K562 (cell line): ENCODE data around the gene ADGRB2. TPM values are rescaled to one million over a fixed set of nuclear protein-coding genes. Genes with fewer than 3 reads are reported as not detected.

Experiments used
- ATAC-seq: fragments of 200-7000 bp; cut with Tn5 transposase; 3 replicates; pipeline ENCODE4 v1.9.1; 2020; ENCODE audit warnings: moderate library complexity
- BruUV-seq: library from RNA; stranded (reverse); fragments of 400-500 nt; replicated peaks from 2 replicates; lab custom pipeline; 2021; lab: Mats Ljungman, UMichigan
- CTCF ChIA-PET: fragments of 300-600 bp; formaldehyde crosslinking; extraction: SDS; loops from one replicate; lab custom pipeline; 2021; ENCODE audit warnings: low intra/inter-chr PET ratio; lab: Yijun Ruan, JAX
- POLR2A ChIA-PET: fragments of 300-600, 350-650 bp; sonication (Branson Sonifier 250); formaldehyde crosslinking; extraction: SDS; loops from one replicate; lab custom pipeline; 2021; ENCODE audit warnings: antibody characterized with exemption, inconsistent platforms; lab: Yijun Ruan, JAX
- DNase-seq, 4 experiments: peaks; one replicate each; pipeline versions ENCODE4 v3.0.0 to v3.0.0-alpha.2; 2011 to 2018; ENCODE audit warnings: low spot score in 3 of 4, mixed read lengths in 3 of 4; ENCODE audit errors: extremely low read depth in 1 of 4
- FAIRE-seq: peaks from 2 replicates; lab custom pipeline; 2011; peaks lifted over from hg19 to GRCh38; lab: Jason Lieb, UNC
- H2AFZ ChIP-seq: 2 replicates; pipeline ENCODE4 v1.6.0; 2011; ENCODE audit warnings: low read depth, low read length, control low read depth, inconsistent platforms
- H3K27ac ChIP-seq: fragments of 200-600 bp; 3 replicates; pipeline ENCODE4 v1.8.0; 2011; ENCODE audit warnings: low read depth, mild to moderate bottlenecking, control low read depth, inconsistent platforms, low read length, moderate library complexity, mixed read lengths; ENCODE audit errors: extremely low read depth
- H3K27me3 ChIP-seq, 2 experiments: fragments of 300-600 bp in 1 of 2; 2 replicates in 1 of 2; 3 replicates in 1 of 2; pipeline versions ENCODE4 v1.6.0 to v1.8.0; 2011; ENCODE audit warnings: inconsistent platforms in 2 of 2, low read length in 2 of 2, mild to moderate bottlenecking in 1 of 2, mixed read lengths in 1 of 2, moderate library complexity in 1 of 2; ENCODE audit not compliant: control insufficient read depth in 2 of 2, insufficient read depth in 2 of 2
- H3K36me3 ChIP-seq: fragments of 300-600 bp; 3 replicates; pipeline ENCODE4 v1.8.0; 2011; ENCODE audit warnings: mild to moderate bottlenecking, low read length, inconsistent platforms; ENCODE audit not compliant: control insufficient read depth, insufficient read depth
- H3K4me1 ChIP-seq, 2 experiments: fragments of 200-600 bp in 1 of 2; replicated peaks in 1 of 2; 2 replicates in 1 of 2; 3 replicates in 1 of 2; pipeline versions ENCODE4 v1.5.1 to v1.8.0; 2011; ENCODE audit warnings: inconsistent platforms in 2 of 2, low read length in 2 of 2, mild to moderate bottlenecking in 1 of 2, mixed read lengths in 1 of 2, moderate library complexity in 1 of 2; ENCODE audit not compliant: control insufficient read depth in 2 of 2, insufficient read depth in 2 of 2
- H3K4me2 ChIP-seq: 2 replicates; pipeline ENCODE4 v1.6.1; 2011; ENCODE audit warnings: low read length, control low read depth, inconsistent platforms, mixed read lengths; ENCODE audit not compliant: insufficient read depth
- H3K4me3 ChIP-seq: fragments of 200-600 bp; sonication (generic), shearing (Covaris generic); 2 replicates; pipeline ENCODE4 v1.5.1; 2016; ENCODE audit warnings: control low read depth, inconsistent platforms
- H3K79me2 ChIP-seq: fragments of 200-600 bp; 3 replicates; pipeline ENCODE4 v1.8.0; 2011; ENCODE audit warnings: low read length, inconsistent platforms; ENCODE audit not compliant: control insufficient read depth, insufficient read depth
- H3K9ac ChIP-seq, 2 experiments: 2 replicates each; pipeline versions ENCODE4 v1.6.0 to v1.6.1; 2011; ENCODE audit warnings: low read depth in 2 of 2, low read length in 2 of 2, control low read depth in 1 of 2, inconsistent platforms in 1 of 2, mild to moderate bottlenecking in 1 of 2, mixed read lengths in 1 of 2; ENCODE audit not compliant: insufficient read depth in 1 of 2
- H3K9me1 ChIP-seq: one replicate; pipeline ENCODE4 v1.6.0; 2011; ENCODE audit warnings: inconsistent platforms, mild to moderate bottlenecking, low read length, moderate library complexity; ENCODE audit not compliant: control insufficient read depth, insufficient read depth
- H3K9me3 ChIP-seq: replicated peaks from 2 replicates; pipeline ENCODE4 v1.5.1; 2011; ENCODE audit warnings: low read depth, low read length, inconsistent platforms; ENCODE audit not compliant: control insufficient read depth, insufficient read depth
- H4K20me1 ChIP-seq: replicated peaks from 2 replicates; pipeline ENCODE4 v1.6.1; 2011; ENCODE audit warnings: low read length, inconsistent platforms, mixed read lengths; ENCODE audit not compliant: control insufficient read depth, insufficient read depth
- EP300 ChIP-seq: IDR thresholded peaks from 2 replicates; pipeline ENCODE4 v1.6.1; 2012; ENCODE audit warnings: low read length, improper control_type of control experiment
- HMG20A ChIP-seq: fragments of 450-650 bp; formaldehyde crosslinking; conservative IDR thresholded peaks from 2 replicates; pipeline ENCODE4 v1.4.0; 2020; ENCODE audit warnings: mild to moderate bottlenecking, mixed read lengths
- ILK ChIP-seq: fragments of 450-650 bp; IDR thresholded peaks from 2 replicates; pipeline ENCODE4 v1.6.1; 2016; ENCODE audit warnings: missing genetic modification characterization, low read depth, mild to moderate bottlenecking, missing compliant biosample characterization, moderate library complexity, borderline replicate concordance
- RBM22 ChIP-seq: fragments of 200-400 bp; formaldehyde crosslinking; IDR thresholded peaks from 2 replicates; pipeline ENCODE4 v1.6.1; 2018; ENCODE audit warnings: low read length, low read depth; ENCODE audit not compliant: poor library complexity, severe bottlenecking
- ZNF324 ChIP-seq: fragments of 250-450 bp; sonication (Bioruptor Pico); IDR thresholded peaks from 2 replicates; pipeline ENCODE4 v1.4.0; 2020; ENCODE audit warnings: mild to moderate bottlenecking
- WGBS: fragments of 100-300 bp; shearing (Covaris generic); methylation state at CpG from one replicate; pipeline ENCODE4 v1.1.6; 2016; ENCODE audit warnings: low coverage, mixed read lengths; ENCODE audit not compliant: insufficient coverage; ENCODE audit errors: missing lambda C conversion rate; 5-methylcytosine and 5-hydroxymethylcytosine counted together
- in situ Hi-C: fragments of 300-500 bp; cut with MboI; formaldehyde crosslinking; loops from 4 replicates; pipeline ENCODE4 v1.15.0; 2018; ENCODE audit warnings: inconsistent platforms, mixed read lengths
- intact Hi-C: fragments of 100-400 bp; cut with micrococcal nuclease; formaldehyde crosslinking; loops from 2 replicates; pipeline ENCODE4 v1.14.2; 2022
- polyA plus RNA-seq, 8 experiments: library from polyadenylated mRNA; depleted of rRNA in 4 of 8; stranded (reverse) in 5 of 8; unstranded in 3 of 8; fragments of >200 nt; fragmentation: Nextera tagmentation in 2 of 8; fragmentation: Illumina TruSeq in 1 of 8; extraction: Ambion mirVana in 2 of 8; extraction: Trizol in 1 of 8; gene quantifications; 2 replicates each; pipeline versions ENCODE4 v1.2.1 to v1.2.3, GENCODE V29; 2011 to 2014; ENCODE audit warnings: inconsistent platforms in 1 of 8, missing spikeins in 1 of 8
- total RNA-seq, 7 experiments: library from RNA; depleted of rRNA in 6 of 7; stranded (reverse); fragments of >200 nt in 6 of 7; fragmentation: Illumina TruSeq in 2 of 7; extraction: Trizol in 2 of 7; gene quantifications; 2 replicates each; pipeline versions ENCODE4 v1.2.1 to v1.2.3, GENCODE V29; 2011 to 2021; ENCODE audit warnings: low replicate concordance in 1 of 7
- TF ChIP-seq, protein P1 (sequence below): sonication (generic); formaldehyde crosslinking; IDR thresholded peaks from 2 replicates; pipeline ENCODE4 v1.8.0; 2022; ENCODE audit warnings: mild to moderate bottlenecking, missing genetic modification reagents
- TF ChIP-seq, protein P2 (sequence below), 3 experiments: IDR thresholded peaks in 2 of 3; conservative IDR thresholded peaks in 1 of 3; 2 replicates each; pipeline ENCODE4 v1.5.1; 2011 to 2012; ENCODE audit warnings: low read length in 3 of 3, mild to moderate bottlenecking in 3 of 3, control low read depth in 2 of 3, improper control_type of control experiment in 1 of 3, inconsistent platforms in 1 of 3, low read depth in 1 of 3, mixed read lengths in 1 of 3, moderate library complexity in 1 of 3; ENCODE audit not compliant: insufficient read depth in 2 of 3
- TF ChIP-seq, protein P3 (sequence below): fragments of 250-450 bp; sonication (Bioruptor Pico); IDR thresholded peaks from 2 replicates; pipeline ENCODE4 v1.4.0; 2020; ENCODE audit warnings: mild to moderate bottlenecking

ADGRB2 gene
- total and polyA plus RNA-seq, 9 of the 15 experiments (the other 6 are each of a cell fraction or from before 2014, with no cell fraction given) = 0.04 to 0.23 (median 0.20) TPM; not detected in 2

DNA sequence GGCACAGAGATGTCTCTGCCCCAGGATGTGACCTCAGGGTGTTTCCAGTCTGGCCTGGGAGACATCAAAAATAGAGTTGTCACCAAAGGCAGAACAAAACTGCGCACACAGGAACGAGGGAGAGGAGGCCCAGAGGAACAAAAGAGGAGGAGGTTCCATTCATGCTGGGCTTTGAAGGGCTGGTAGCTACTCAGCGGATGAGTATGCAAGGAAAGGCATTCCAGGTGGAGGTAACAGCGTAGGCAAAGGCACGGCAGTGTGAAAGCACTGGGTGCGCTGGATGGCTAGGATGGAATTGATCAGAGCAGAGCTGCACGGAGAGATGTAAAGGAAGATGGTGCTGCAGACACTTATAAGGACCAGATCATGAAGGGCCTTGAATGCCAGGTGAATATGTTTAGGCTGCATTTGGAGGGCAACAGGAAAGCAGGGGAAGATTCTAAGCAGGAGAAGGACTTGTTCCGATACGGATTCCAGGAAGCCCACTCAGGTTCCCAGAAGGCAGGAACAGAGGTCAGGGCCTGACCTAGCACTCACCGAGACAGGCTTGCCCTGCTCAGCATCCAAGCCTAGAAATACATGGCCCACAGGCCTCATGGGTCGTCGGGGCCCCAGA is 66.7 kb downstream of the ADGRB2 start:
- no TSS peak for BruUV-seq
- H3K9me3 ChIP-seq = no peaks in the 10 kb centered on the region
- peaks cover 22% of the 10 kb centered on the region; the same call in 1 of the 2 replicates for H4K20me1 ChIP-seq
- 2% methylated on average over 12 of the region's 12 CpGs for WGBS
- ATAC-seq (no peak), DNase-seq (peak in 1 of 4 experiments; percentile 29), FAIRE-seq (no peak)
- peaks cover 2 to 55% of the 10 kb centered on the region in 2 experiments; a peak in 4 of 5 replicates for H3K27me3 ChIP-seq
- no peak overlapping the region for H3K27ac ChIP-seq
- H3K4me3 ChIP-seq = no peak overlapping the region
- H3K4me1 ChIP-seq = peaks cover 5 to 18% of the 10 kb centered on the region in 2 experiments; a peak in 4 of 5 replicates
- CTCF ChIA-PET = no interaction called here
- no peaks in the 10 kb centered on the region for H3K36me3 ChIP-seq
- no peaks in the 10 kb centered on the region for H3K9me1 ChIP-seq
- intact Hi-C loops = no loop called here
- POLR2A ChIA-PET = interaction anchor here (0.7 to 1.0 kb wide), 2 partner anchors 11 to 17 kb away, joined by 3 to 4 read pairs; no protein-coding TSS in a partner anchor
- no peaks in the 10 kb centered on the region for H3K79me2 ChIP-seq
- in situ Hi-C loops = no loop called here
- TF ChIP-seq, protein P1, sequence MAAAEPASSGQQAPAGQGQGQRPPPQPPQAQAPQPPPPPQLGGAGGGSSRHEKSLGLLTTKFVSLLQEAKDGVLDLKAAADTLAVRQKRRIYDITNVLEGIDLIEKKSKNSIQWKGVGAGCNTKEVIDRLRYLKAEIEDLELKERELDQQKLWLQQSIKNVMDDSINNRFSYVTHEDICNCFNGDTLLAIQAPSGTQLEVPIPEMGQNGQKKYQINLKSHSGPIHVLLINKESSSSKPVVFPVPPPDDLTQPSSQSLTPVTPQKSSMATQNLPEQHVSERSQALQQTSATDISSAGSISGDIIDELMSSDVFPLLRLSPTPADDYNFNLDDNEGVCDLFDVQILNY = no peak
- no peak for TF ChIP-seq HMG20A (CRISPR knock-in tag)
- no peak overlapping the region for H3K4me2 ChIP-seq
- H3K9ac ChIP-seq = peak overlapping the region in 1 of 2 experiments; percentile 54; a peak in 1 of 4 replicates
- H2AFZ ChIP-seq = no peak overlapping the region

DNA sequence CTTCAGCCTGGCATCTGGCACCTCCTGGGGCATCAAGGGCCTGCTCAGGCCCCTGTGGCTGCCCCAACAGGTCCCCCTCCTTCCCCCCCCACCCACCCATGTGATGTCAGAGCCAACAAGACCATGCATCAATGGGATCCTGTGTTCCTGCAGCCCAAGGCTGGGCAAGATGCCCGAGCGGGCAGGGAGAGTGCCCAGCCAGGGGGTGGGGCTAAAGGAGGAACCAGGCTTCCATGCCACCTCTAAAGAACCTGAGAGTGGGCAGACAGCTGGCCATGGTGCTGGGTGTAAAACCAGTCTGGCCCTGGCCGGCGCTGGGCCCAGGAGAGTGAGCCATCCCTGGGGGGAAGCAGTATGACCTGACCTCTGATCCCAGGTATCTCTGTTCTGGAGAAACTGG is 67.9 kb downstream of the ADGRB2 start:
- Histone ChIP-seq H3K27ac (no peak overlapping the region), H3K79me2 (no peaks in the 10 kb centered on the region), H4K20me1 (peaks cover 27% of the 10 kb centered on the region; the same call in 1 of the 2 replicates), H3K9me3 (no peaks in the 10 kb centered on the region), H3K27me3 (peaks cover 0 to 49% of the 10 kb centered on the region in 2 experiments; a peak in 4 of 5 replicates), H3K4me2 (no peak overlapping the region), H3K9me1 (no peaks in the 10 kb centered on the region), H3K4me1 (peaks cover 5 to 19% of the 10 kb centered on the region in 2 experiments; a peak in 4 of 5 replicates), H2AFZ (no peak overlapping the region), H3K36me3 (no peaks in the 10 kb centered on the region), H3K4me3 (no peak overlapping the region), H3K9ac (peak overlapping the region in 1 of 2 experiments; percentile 38; a peak in 1 of 4 replicates)
- ChIA-PET CTCF (no interaction called here), POLR2A (interaction anchor here (0.6 to 0.7 kb wide), 2 partner anchors 498 to 554 kb away, joined by 4 to 5 read pairs; no protein-coding TSS in a partner anchor)
- intact Hi-C loops = no loop called here
- WGBS = 0% methylated on average over 2 of the region's 4 CpGs
- ATAC-seq (no peak), DNase-seq (no peak), FAIRE-seq (no peak)
- in situ Hi-C loops = no loop called here
- BruUV-seq = no TSS peak
- TF ChIP-seq ILK (tag) = no peak
- TF ChIP-seq EP300 = no peak
- TF ChIP-seq RBM22 = no peak
- TF ChIP-seq, protein P2, sequence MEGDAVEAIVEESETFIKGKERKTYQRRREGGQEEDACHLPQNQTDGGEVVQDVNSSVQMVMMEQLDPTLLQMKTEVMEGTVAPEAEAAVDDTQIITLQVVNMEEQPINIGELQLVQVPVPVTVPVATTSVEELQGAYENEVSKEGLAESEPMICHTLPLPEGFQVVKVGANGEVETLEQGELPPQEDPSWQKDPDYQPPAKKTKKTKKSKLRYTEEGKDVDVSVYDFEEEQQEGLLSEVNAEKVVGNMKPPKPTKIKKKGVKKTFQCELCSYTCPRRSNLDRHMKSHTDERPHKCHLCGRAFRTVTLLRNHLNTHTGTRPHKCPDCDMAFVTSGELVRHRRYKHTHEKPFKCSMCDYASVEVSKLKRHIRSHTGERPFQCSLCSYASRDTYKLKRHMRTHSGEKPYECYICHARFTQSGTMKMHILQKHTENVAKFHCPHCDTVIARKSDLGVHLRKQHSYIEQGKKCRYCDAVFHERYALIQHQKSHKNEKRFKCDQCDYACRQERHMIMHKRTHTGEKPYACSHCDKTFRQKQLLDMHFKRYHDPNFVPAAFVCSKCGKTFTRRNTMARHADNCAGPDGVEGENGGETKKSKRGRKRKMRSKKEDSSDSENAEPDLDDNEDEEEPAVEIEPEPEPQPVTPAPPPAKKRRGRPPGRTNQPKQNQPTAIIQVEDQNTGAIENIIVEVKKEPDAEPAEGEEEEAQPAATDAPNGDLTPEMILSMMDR (IDR thresholded peaks at IDR 0.05 in 2 of 3, conservative IDR thresholded peaks at IDR 0.05 in 1 of 3; ENCODE audit: insufficient read depth in 2 of 3, low read depth in 1 of 3, low read length in 3 of 3) = no peak
- TF ChIP-seq, protein P3, sequence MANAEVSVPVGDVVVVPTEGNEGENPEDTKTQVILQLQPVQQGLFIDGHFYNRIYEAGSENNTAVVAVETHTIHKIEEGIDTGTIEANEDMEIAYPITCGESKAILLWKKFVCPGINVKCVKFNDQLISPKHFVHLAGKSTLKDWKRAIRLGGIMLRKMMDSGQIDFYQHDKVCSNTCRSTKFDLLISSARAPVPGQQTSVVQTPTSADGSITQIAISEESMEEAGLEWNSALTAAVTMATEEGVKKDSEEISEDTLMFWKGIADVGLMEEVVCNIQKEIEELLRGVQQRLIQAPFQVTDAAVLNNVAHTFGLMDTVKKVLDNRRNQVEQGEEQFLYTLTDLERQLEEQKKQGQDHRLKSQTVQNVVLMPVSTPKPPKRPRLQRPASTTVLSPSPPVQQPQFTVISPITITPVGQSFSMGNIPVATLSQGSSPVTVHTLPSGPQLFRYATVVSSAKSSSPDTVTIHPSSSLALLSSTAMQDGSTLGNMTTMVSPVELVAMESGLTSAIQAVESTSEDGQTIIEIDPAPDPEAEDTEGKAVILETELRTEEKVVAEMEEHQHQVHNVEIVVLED = no peak
- no peak for TF ChIP-seq ZNF324
